ENCODE results near the gene KRT17.
"Not testable (repeated sequence)": the region's sequence is repeated elsewhere in the genome, so short reads cannot be mapped to it uniquely, and the experiment has no call there.

The KRT17 gene

DNA sequence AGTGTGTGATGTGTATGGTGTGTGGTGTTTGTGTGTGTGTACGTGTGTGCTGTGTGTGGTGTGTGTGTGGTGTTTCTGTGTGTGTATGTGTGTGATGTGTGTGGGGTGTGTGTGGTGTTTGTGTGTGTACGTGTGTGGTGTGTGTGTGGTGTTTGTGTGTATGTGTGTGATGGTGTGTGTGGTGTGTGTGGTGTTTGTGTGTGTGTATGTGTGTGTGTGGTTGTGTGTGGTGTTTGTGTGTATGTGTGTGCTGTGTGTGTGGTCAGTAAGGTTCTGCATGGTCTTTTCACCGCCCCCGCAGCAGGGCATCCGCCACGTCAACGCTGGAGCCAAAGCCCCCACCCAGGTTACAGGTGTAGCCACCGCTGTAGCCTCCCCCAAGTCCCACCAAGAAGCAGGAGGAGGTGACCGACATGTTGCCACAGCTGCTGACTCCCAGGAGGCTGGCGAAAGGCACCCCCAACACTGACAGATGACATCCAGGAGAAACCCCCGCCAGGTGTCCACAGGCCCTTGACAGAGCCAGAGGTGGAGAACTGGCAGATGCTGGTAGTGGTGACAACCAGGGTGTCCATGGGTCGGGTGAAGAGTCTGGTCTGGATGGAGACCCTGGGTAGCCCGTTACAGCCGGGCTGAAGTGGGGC is 9.3 kb upstream of the KRT17 start:
- DNase-seq: no peak

DNA sequence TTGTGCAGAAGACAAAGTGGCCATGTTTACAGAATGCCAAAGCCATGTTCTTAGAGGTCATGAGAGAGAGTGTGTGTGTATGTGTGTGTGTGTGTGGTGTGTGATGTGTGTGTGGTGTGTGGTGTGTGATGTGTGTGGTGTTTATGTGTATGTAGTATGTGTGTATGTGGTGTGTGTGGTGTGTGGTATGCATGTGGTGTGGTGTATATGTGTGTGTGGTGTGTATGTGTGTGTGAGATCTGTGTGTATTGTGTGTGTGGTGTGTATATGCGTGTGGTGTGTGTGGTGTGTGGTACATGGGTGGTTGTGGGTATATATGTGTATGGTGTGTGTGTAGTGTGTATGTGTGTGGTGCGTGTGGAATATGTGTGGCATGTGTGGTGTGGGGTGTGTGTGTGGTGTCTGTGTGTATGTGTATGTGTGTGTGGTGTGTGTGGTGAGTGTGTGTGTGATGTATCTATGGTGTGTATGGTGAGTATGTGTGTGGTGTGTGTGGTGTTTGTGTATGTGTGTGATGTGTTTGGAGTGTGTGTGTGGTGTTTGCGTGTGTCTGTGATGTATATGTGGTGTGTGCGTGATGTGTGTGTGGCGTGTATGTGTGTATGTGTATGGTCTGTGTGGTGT is 8.2 kb upstream of the KRT17 start:
- no peak for DNase-seq

GRCh38 chr17:41631898-41632285 is 7.5 kb upstream of the KRT17 start:
- DNase-seq: no peak

- DNase-seq: no peak
Measured at GRCh38 chr17:41631025-41631897, 6.9 kb upstream of the KRT17 start.

DNA sequence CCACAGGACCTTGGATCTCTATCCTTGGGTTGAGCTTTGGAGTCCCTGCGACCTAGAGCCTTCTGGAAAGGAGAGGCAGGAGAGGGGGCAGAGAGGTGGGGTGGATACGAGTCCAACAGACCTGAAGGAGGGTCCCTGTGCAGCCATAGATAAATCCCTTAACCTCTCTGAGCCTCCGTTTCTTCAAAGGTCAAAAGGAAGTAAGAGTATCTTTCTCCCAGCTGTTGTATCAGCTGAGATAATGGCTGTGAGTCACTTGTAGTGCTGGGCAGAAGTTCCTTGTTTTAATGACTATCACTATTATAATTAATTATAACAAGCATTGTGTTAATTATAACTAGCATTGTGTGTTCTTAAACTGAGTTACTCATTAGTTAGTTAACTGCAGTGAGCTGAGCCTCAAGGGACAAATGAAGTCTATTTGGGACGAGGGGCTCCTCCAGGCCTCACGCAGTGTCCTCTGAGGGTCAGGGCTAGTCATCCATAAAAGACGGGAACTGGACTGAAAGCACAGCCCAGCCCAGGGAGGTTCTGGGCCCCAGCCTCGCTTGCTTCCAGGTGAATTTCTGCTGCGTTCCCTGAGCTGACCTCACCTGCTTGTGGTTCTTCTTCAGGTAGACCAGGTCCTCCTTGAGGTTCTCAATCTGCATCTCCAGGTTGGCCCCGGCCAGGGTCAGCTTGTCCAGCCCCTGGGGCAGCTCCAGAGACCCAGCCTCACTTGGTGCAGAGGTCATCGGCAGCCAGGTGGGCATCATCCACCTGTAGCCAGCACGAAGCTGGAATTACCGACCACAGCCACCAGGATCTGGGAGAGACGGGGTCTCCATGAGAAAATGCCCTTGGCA is 5.7 kb upstream of the KRT17 start:
- DNase-seq: no peak

GRCh38 chr17:41629316-41629715 is 4.9 kb upstream of the KRT17 start:
- DNase-seq: no peak

DNA sequence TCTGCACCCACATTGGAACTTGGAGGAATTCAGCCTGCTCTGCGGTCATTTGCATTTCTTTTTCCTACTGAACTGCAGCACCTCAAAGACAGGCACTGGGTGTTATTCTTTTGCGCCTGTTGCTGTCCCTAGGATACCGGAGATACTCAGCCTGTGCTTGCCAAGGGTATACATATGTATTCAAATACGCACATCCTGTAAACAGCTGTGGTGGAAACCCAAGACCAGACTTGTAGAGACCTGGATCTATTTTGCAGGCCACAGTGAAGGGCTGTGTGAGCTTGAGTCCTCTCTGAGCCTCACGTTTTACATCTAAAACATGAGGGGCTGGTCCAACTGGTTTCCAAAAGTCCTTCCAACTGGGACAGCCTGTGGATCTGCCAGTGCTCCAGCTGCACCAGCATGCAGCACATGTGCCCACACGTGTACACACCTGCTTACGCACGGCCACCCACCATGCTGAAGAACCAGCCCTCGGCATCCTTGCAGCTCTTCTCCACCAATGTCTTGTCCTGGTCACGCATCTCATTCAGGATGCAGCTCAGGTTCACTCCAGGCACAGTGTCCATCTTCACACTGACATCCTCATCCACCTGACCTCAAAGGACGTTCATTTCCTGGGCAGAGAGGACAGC is 4.4 kb upstream of the KRT17 start:
- DNase-seq: not testable (repeated sequence)

- DNase-seq: not testable (repeated sequence)
Measured at GRCh38 chr17:41628073-41628370, 3.6 kb upstream of the KRT17 start.

DNA sequence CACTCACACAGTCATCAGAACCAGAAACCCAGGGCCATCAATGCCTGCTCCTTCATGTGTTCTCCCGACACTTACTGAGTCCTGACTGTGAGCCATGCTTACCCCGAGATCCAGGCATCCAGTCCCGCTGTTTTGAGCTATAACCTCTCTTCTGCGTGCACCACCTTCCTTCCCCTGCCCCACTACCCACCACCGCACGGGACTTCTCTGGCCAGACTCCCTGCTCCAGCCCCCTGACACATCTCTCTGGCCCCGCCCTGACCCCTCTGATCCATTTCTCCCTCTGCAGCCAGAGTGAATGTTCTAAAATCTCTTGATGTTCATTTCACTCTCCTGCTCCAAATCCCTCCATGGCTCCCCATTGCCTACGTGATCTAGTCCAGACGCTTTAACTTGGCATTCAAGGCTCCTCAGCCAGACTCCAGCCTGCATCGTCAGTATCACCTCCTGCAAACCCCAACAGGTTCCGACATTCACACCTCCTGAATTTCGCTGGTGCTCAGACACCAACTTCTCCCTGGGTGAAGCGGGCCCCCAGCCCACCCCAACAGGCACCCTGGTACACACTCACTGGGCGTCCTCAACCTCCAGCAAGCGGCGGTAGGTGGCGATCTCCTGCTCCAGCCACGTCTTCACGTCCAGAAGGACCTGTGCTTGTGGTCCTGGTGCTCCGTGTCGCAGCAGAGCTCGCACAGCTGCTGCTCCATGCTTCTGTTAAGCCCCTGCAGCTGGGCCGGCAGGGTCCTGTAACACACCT is 3.1 kb upstream of the KRT17 start:
- no peak for DNase-seq

DNA sequence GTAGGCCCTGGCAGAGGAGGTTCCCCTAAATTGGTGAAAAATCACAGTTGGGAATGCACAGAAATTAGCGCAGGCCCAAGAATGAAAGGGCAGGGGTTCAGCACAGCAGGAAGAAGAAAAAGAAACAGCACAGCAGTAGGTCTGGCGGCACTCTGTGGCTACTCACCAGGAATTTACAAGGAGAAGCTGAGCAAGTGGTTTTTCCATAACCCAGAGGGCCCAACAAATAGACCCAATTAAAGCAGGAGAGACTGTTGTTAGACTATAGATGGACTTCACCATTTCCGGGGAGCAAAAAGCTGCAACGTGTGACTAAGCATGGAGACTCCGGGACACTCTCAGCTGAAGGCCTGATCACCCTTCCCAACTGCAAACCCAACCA is 2.5 kb upstream of the KRT17 start:
- not testable (repeated sequence) for DNase-seq

- not testable (repeated sequence) for DNase-seq
Measured at GRCh38 chr17:41626028-41626913, 1.9 kb upstream of the KRT17 start.

DNA sequence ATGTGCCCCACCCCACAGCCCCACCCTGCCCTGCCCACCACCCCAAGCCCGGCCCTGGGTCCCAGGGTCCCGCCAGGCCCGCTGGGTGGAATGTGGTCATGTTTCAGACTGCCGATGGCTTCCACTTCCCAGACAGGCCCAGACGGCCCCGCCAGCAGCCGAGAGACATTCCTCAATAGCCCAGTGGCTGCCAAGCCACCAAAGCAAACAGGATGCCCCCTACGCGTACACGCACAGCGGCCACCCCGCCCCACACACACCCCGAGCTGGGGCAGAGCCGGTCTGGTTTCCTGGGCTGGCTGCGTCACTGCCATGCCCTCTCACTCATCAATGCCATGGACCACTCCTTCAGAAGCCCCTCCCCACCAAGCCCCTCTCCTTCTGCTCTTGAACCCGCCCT is 1.2 kb upstream of the KRT17 start:
- DNase-seq: no peak

- not testable (repeated sequence) for DNase-seq
Measured at GRCh38 chr17:41623184-41623861, 1.1 kb downstream of the KRT17 start.

DNA sequence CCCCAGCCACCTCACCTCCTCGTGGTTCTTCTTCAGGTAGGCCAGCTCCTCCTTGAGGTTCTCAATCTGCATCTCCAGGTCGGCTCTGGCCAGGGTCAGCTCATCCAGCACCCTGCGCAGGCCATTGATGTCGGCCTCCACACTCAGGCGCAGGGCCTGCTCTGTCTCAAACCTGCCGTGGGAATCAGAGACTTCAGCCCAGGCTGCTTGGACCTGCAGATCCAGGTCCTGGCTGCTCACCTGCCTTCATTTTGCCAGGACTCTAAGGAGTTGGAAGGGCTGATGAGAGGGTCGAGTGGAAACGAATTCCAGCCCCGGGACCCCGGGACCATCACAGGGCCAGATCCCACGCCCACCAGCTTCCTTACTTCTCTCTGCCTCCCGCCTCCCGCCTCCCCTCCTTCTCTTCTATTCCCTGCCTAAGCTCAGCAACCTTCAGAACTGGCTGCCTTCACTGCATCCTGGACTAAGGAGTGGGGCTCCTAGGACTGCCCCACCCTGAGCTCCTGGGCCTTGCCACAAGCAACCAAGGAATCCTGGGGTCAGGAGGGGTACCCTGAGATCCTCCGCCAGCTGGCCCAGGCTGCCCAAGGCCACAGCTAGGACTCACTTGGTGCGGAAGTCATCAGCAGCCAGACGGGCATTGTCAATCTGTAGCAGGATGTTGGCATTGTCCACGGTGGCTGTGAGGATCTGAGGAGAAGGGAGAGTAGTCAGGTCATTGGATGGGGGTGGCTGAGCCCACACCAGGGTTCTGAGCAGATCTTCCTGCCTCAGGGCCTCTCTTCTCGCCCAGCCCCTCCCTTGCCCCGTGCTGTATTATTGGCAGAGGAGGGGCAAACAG is 1.8 kb downstream of the KRT17 start:
- not testable (repeated sequence) for DNase-seq

- DNase-seq: no peak
Measured at GRCh38 chr17:41621916-41622315, 2.5 kb downstream of the KRT17 start.

DNA sequence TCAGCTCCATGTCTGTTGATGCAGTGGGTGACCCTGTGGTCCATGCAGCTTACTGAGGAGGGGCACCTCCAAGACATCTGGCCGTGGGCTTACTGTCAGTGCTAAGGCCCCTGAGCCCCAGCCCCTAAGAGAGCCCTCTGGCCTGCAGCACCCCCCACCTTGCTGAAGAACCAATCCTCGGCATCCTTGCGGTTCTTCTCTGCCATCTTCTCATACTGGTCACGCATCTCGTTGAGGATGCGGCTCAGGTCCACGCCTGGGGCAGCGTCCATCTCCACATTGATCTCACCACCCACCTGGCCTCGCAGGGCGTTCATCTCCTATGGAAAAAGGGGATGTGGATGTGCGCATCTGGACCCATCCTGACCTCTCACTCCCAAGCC is 2.9 kb downstream of the KRT17 start:
- not testable (repeated sequence) for DNase-seq

GRCh38 chr17:41620583-41621434 is 3.6 kb downstream of the KRT17 start:
- no peak for DNase-seq

DNA sequence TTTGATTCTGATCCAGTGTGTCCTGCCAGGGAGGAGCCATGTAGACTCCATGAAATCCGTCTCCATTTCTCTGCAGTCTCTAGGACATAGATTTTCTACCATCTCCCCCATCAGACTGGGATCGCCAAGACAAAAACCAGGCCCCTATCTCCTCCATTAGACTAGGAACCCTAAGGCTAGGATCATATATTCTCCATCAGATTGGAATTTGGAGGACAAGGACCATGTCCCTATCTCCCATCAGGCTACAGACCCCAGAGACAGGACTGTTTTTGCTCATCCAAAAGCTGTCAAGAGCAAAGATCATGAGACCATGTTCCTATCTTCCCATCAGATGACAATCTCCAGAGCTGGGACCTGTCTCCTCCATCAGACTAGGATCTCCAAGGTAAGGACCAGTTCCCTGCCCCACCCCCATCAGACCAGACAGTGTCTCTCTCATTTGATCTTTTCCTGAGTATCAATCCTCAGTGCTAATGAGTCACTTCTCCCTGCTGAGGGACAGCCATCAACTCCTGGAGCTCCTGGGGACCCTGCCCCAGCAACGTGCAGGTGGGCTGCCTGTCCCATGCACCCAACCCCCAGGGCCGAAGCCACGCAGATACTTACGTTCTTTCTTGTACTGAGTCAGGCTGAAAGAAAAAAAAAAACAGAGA is 4.3 kb downstream of the KRT17 start:
- not testable (repeated sequence) for DNase-seq

Measured in KG1 (cell line).